ENCODE results near the gene ARPC5L. TPM values are rescaled to one million over a fixed set of nuclear protein-coding genes. Genes with fewer than 3 reads are reported as not detected.

Gene ARPC5L
- total RNA-seq, 1 experiment from 2014 or later = 50.0 TPM

DNA sequence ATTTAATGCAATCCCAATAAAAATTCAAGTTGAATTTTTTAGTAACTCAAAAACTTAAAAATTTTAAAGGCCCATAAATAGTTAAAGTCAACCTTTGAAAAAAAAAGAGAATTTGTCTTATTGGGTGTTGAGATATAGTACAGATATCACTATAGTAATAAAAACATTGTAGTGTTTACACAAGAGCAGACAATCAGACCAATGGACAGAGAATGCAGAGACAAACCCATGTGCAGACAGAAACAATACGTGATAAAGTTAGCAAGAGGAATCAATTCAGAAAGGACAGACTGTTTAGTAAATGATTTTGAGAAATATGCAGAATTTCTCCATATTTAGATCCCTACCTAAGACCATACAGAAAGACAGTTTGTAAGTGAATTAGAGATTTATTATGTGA, 45.0 kb downstream of the ARPC5L start:
- RAD21 ChIA-PET (ENCODE audit: low non-redundant PET in 1 of 2, low total read pairs in 2 of 2, uncharacterized antibody in 2 of 2, unreplicated experiment in 2 of 2) = no interaction called here
- no TSS peak for BruUV-seq (replicated peaks)
- DNase-seq (ENCODE audit: low read depth, low spot score) = no peak
- no peaks in the 10 kb centered on the region; the same call in 1 of the 2 replicates for H4K20me1 ChIP-seq (ENCODE audit: insufficient read depth)
- H3K36me3 ChIP-seq (ENCODE audit: control insufficient read depth in 1 of 2, insufficient read depth in 2 of 2, low read length in 2 of 2) = no peaks in the 10 kb centered on the region; a peak in 2 of 4 replicates
- H3K9ac ChIP-seq (ENCODE audit: low read length) = no peak overlapping the region
- no peaks in the 10 kb centered on the region for H3K9me2 ChIP-seq (ENCODE audit: insufficient read depth)
- ATAC-seq = no peak
- POLR2A ChIA-PET = no interaction called here
- no peak overlapping the region for H3K4me2 ChIP-seq (ENCODE audit: low read length)
- TF ChIP-seq SIN3A (IDR thresholded peaks at IDR 0.05; ENCODE audit: low read depth) (no peak), ZNF274 (IDR thresholded peaks at IDR 0.05; ENCODE audit: low read depth, low read length) (no peak), EZH2phosphoT487 (IDR thresholded peaks at IDR 0.05; ENCODE audit: borderline replicate concordance) (no peak), SP1 (IDR thresholded peaks at IDR 0.05; ENCODE audit: low read depth) (no peak), ELF1 (IDR thresholded peaks at IDR 0.05; ENCODE audit: borderline replicate concordance, low read depth) (no peak), YY1 (IDR thresholded peaks at IDR 0.05; ENCODE audit: extremely low read depth, insufficient replicate concordance, low read depth, low read length) (no peak), POLR2A (IDR thresholded peaks at IDR 0.05; ENCODE audit: borderline replicate concordance, extremely low read depth, insufficient read depth, insufficient read length) (no peak)
- TF ChIP-seq, protein P1, sequence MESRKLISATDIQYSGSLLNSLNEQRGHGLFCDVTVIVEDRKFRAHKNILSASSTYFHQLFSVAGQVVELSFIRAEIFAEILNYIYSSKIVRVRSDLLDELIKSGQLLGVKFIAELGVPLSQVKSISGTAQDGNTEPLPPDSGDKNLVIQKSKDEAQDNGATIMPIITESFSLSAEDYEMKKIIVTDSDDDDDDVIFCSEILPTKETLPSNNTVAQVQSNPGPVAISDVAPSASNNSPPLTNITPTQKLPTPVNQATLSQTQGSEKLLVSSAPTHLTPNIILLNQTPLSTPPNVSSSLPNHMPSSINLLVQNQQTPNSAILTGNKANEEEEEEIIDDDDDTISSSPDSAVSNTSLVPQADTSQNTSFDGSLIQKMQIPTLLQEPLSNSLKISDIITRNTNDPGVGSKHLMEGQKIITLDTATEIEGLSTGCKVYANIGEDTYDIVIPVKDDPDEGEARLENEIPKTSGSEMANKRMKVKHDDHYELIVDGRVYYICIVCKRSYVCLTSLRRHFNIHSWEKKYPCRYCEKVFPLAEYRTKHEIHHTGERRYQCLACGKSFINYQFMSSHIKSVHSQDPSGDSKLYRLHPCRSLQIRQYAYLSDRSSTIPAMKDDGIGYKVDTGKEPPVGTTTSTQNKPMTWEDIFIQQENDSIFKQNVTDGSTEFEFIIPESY (IDR thresholded peaks at IDR 0.05; ENCODE audit: extremely low read depth, insufficient replicate concordance, low read length) = no peak
- TF ChIP-seq, protein P2, sequence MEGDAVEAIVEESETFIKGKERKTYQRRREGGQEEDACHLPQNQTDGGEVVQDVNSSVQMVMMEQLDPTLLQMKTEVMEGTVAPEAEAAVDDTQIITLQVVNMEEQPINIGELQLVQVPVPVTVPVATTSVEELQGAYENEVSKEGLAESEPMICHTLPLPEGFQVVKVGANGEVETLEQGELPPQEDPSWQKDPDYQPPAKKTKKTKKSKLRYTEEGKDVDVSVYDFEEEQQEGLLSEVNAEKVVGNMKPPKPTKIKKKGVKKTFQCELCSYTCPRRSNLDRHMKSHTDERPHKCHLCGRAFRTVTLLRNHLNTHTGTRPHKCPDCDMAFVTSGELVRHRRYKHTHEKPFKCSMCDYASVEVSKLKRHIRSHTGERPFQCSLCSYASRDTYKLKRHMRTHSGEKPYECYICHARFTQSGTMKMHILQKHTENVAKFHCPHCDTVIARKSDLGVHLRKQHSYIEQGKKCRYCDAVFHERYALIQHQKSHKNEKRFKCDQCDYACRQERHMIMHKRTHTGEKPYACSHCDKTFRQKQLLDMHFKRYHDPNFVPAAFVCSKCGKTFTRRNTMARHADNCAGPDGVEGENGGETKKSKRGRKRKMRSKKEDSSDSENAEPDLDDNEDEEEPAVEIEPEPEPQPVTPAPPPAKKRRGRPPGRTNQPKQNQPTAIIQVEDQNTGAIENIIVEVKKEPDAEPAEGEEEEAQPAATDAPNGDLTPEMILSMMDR (IDR thresholded peaks at IDR 0.05 in 2 of 3, conservative IDR thresholded peaks at IDR 0.05 in 1 of 3; ENCODE audit: borderline replicate concordance in 1 of 3, insufficient read depth in 1 of 3, low read depth in 2 of 3, low read length in 2 of 3) = no peak
- TF ChIP-seq, protein P3, sequence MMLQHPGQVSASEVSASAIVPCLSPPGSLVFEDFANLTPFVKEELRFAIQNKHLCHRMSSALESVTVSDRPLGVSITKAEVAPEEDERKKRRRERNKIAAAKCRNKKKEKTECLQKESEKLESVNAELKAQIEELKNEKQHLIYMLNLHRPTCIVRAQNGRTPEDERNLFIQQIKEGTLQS (IDR thresholded peaks at IDR 0.05) = no peak
- CTCF ChIA-PET = no interaction called here
- H2AFZ ChIP-seq (ENCODE audit: low read depth, low read length, poor library complexity, severe bottlenecking) = no peak overlapping the region
- intact Hi-C loops (cut with micrococcal nuclease) = no loop called here
- H3K27me3 ChIP-seq (ENCODE audit: insufficient read depth, low read length) = no peaks in the 10 kb centered on the region
- H3K27ac ChIP-seq (ENCODE audit: low read depth, low read length) = no peak overlapping the region
- no peaks in the 10 kb centered on the region for H3K79me2 ChIP-seq (ENCODE audit: insufficient read depth, low read length)
- no peaks in the 10 kb centered on the region for H3K4me1 ChIP-seq (ENCODE audit: control insufficient read depth in 1 of 2, insufficient read depth in 2 of 2, low read length in 2 of 2)
- H3K4me3 ChIP-seq (replicated peaks in 1 of 2; ENCODE audit: low read depth in 1 of 2, low read length in 2 of 2) = no peak overlapping the region
- no peaks in the 10 kb centered on the region for H3K9me3 ChIP-seq (ENCODE audit: control insufficient read depth in 1 of 2, insufficient read depth in 1 of 2, low read depth in 1 of 2, low read length in 2 of 2)

Measured in HCT116 (cell line).